ENCODE data around the gene FRMD4A.

Gene FRMD4A

DNA sequence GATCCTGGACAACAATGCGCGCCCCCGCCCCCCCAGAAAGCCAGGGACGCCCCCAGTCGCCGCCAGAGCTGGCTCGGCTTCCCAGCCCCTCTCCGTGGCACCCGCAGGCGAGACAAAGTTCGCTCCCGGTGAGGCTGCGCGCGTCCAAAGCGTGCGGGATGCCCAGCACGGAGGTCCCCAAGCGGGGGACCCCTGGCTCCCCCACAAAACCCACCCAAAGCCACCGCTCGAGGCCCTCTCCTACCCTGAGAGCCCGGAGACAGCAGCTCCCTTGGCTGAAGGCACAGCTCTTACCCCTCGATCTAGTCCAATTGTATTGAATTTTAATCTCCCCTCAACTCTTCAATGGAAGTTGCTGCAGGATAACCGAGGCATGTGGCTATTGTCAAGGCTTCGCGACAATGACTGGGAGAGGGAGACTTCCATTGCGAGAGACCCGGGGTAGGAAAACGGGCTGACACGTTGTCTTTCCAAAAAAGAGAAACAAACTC is 438.7 kb downstream of the FRMD4A start:
- H3K27ac ChIP-seq (replicated peaks; ENCODE audit: low read length): no peak overlapping the region
- H2BK5ac ChIP-seq (ENCODE audit: low read length): no peak overlapping the region
- peaks cover 11 to 29% of the 10 kb centered on the region in 2 donors for H3K4me1 ChIP-seq (ENCODE audit: control insufficient read depth in 2 of 2, insufficient read depth in 1 of 2, low read depth in 1 of 2, low read length in 2 of 2)
- no peak overlapping the region for H2BK12ac ChIP-seq (ENCODE audit: low read length)
- H2AFZ ChIP-seq (ENCODE audit: low read length): peak overlapping the region; percentile 92
- no peak overlapping the region for H4K8ac ChIP-seq (ENCODE audit: low read depth, low read length)
- no CpG with 5 or more reads among the region's 30 CpGs for WGBS, 2 donors (ENCODE audit: extremely low coverage in 2 of 2, insufficient read length in 2 of 2, insufficient replicate concordance in 1 of 2)
- no peak overlapping the region for H2AK5ac ChIP-seq (ENCODE audit: low read depth, low read length)
- no peak overlapping the region for H4K91ac ChIP-seq (ENCODE audit: low read depth, low read length, poor library complexity)
- H3K9me3 ChIP-seq (replicated peaks in 1 of 2; ENCODE audit: control insufficient read depth in 2 of 2, insufficient read depth in 1 of 2, low read depth in 1 of 2, low read length in 2 of 2): no peaks in the 10 kb centered on the region
- H3K4ac ChIP-seq (ENCODE audit: low read length): peak overlapping the region; percentile 79
- H3K9ac ChIP-seq (ENCODE audit: low read depth, low read length, poor library complexity): peak overlapping the region; percentile 78
- H3K23ac ChIP-seq (ENCODE audit: low read depth, low read length, poor library complexity): no peak overlapping the region
- H3K18ac ChIP-seq (ENCODE audit: low read length): peak overlapping the region; percentile 96
- peaks cover 0 to 13% of the 10 kb centered on the region in 2 donors for H3K36me3 ChIP-seq (replicated peaks in 1 of 2; ENCODE audit: control insufficient read depth in 2 of 2, insufficient read depth in 2 of 2, low read length in 2 of 2)
- no peak overlapping the region for H3K14ac ChIP-seq (ENCODE audit: low read length)
- peak overlapping the region; percentile 78 for H3K4me2 ChIP-seq (ENCODE audit: insufficient read depth, low read length, poor library complexity, severe bottlenecking)
- H3K27me3 ChIP-seq (ENCODE audit: control insufficient read depth in 3 of 3, insufficient read depth in 3 of 3, low read depth in 1 of 3, low read length in 3 of 3): no peaks in the 10 kb centered on the region
- H2BK120ac ChIP-seq (ENCODE audit: low read depth, low read length): peak overlapping the region; percentile 72
- peak overlapping the region; percentile 70 to 77 for H3K4me3 ChIP-seq (ENCODE audit: low read length in 2 of 2)
- no peak overlapping the region for H2BK15ac ChIP-seq (ENCODE audit: low read length)
- peak; percentile 31 for DNase-seq (ENCODE audit: low spot score)
- H3K79me1 ChIP-seq (ENCODE audit: low read depth, low read length): peaks cover 2% of the 10 kb centered on the region

- peak overlapping the region; percentile 78 for H3K9ac ChIP-seq (ENCODE audit: low read depth, low read length, poor library complexity)
- H3K4me1 ChIP-seq (ENCODE audit: control insufficient read depth in 2 of 2, insufficient read depth in 1 of 2, low read depth in 1 of 2, low read length in 2 of 2): peaks cover 11 to 29% of the 10 kb centered on the region in 2 donors
- H3K36me3 ChIP-seq (replicated peaks in 1 of 2; ENCODE audit: control insufficient read depth in 2 of 2, insufficient read depth in 2 of 2, low read length in 2 of 2): peaks cover 0 to 19% of the 10 kb centered on the region in 2 donors
- no peaks in the 10 kb centered on the region for H3K27me3 ChIP-seq (ENCODE audit: control insufficient read depth in 3 of 3, insufficient read depth in 3 of 3, low read depth in 1 of 3, low read length in 3 of 3)
- H3K79me1 ChIP-seq (ENCODE audit: low read depth, low read length): peaks cover 4% of the 10 kb centered on the region
- H3K9me3 ChIP-seq (replicated peaks in 1 of 2; ENCODE audit: control insufficient read depth in 2 of 2, insufficient read depth in 1 of 2, low read depth in 1 of 2, low read length in 2 of 2): no peaks in the 10 kb centered on the region
- peak overlapping the region; percentile 92 for H2AFZ ChIP-seq (ENCODE audit: low read length)
- H3K18ac ChIP-seq (ENCODE audit: low read length): peak overlapping the region; percentile 96
- no CpG with 5 or more reads among the region's 87 CpGs for WGBS, 2 donors (ENCODE audit: extremely low coverage in 2 of 2, insufficient read length in 2 of 2, insufficient replicate concordance in 1 of 2)
- peak overlapping the region; percentile 11 for H2BK15ac ChIP-seq (ENCODE audit: low read length)
- H4K8ac ChIP-seq (ENCODE audit: low read depth, low read length): no peak overlapping the region
- H4K91ac ChIP-seq (ENCODE audit: low read depth, low read length, poor library complexity): no peak overlapping the region
- no peak overlapping the region for H3K14ac ChIP-seq (ENCODE audit: low read length)
- peak overlapping the region; percentile 20 for H3K27ac ChIP-seq (replicated peaks; ENCODE audit: low read length)
- DNase-seq (ENCODE audit: low spot score): peak; percentile 36
- H3K4ac ChIP-seq (ENCODE audit: low read length): peak overlapping the region; percentile 79
- no peak overlapping the region for H2BK12ac ChIP-seq (ENCODE audit: low read length)
- H3K23ac ChIP-seq (ENCODE audit: low read depth, low read length, poor library complexity): no peak overlapping the region
- H2BK120ac ChIP-seq (ENCODE audit: low read depth, low read length): peak overlapping the region; percentile 72
- H3K4me3 ChIP-seq (ENCODE audit: low read length in 2 of 2): peak overlapping the region; percentile 70 to 77
- no peak overlapping the region for H2BK5ac ChIP-seq (ENCODE audit: low read length)
- H2AK5ac ChIP-seq (ENCODE audit: low read depth, low read length): no peak overlapping the region
- H3K4me2 ChIP-seq (ENCODE audit: insufficient read depth, low read length, poor library complexity, severe bottlenecking): peak overlapping the region; percentile 78
These were observed 439.4 kb downstream of the FRMD4A start for GRCh38 chr10:13891128-13892000.

DNA sequence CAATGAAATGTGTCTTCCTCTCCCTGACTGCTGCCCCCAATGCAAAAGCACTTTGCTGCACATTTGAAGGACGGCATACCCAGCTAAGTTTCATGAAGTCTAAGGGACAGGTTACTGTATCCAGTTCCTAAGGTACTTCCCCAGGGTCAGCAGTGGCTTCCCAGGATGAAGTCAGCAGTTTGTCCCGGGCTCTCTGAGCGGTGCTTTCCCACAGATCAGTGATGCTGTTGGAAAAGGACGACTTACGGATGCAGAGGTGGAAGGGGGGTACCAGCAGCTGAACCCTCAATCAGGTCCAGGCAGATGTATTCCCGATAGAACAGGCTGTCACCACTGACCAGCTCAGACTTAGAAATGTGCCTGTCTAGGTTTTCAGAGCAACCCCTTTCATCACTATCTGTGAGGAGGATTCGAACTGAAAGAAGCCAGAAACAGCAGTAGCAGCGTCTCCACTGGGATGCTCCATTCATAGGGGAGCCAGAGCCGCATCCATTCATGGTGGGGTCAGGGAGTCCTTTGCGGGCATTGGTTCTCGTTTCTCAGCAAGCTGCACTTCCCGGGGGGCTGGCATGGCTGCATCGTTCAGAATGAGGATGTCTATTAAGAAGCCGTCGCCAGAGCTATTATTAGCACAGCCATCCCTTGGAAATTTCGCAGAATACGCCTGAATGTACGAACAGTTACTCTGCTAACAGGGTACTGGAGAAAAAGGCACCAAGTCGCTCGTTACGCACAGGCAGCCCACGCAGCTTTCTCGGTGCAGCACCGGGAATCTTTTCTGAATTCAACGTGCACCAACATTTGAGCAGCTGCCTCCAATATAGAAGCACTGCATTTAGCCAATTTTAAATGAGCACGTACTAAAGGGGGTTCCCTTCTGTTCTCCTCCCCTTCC is 440.2 kb downstream of the FRMD4A start:
- Histone ChIP-seq H3K14ac (ENCODE audit: low read length) (no peak overlapping the region), H3K4me1 (ENCODE audit: control insufficient read depth in 2 of 2, insufficient read depth in 1 of 2, low read depth in 1 of 2, low read length in 2 of 2) (peaks cover 17 to 29% of the 10 kb centered on the region in 2 donors), H2BK15ac (ENCODE audit: low read length) (peak overlapping the region; percentile 11), H2AK5ac (ENCODE audit: low read depth, low read length) (no peak overlapping the region), H3K27me3 (ENCODE audit: control insufficient read depth in 3 of 3, insufficient read depth in 3 of 3, low read depth in 1 of 3, low read length in 3 of 3) (no peaks in the 10 kb centered on the region), H3K9me3 (replicated peaks in 1 of 2; ENCODE audit: control insufficient read depth in 2 of 2, insufficient read depth in 1 of 2, low read depth in 1 of 2, low read length in 2 of 2) (no peaks in the 10 kb centered on the region), H3K4me2 (ENCODE audit: insufficient read depth, low read length, poor library complexity, severe bottlenecking) (peak overlapping the region; percentile 78), H2BK12ac (ENCODE audit: low read length) (no peak overlapping the region), H2AFZ (ENCODE audit: low read length) (peak overlapping the region; percentile 81), H4K8ac (ENCODE audit: low read depth, low read length) (no peak overlapping the region), H3K27ac (replicated peaks; ENCODE audit: low read length) (peak overlapping the region; percentile 20), H3K4me3 (ENCODE audit: low read length in 2 of 2) (peak overlapping the region; percentile 70 to 77), H2BK5ac (ENCODE audit: low read length) (no peak overlapping the region), H3K23ac (ENCODE audit: low read depth, low read length, poor library complexity) (no peak overlapping the region), H3K4ac (ENCODE audit: low read length) (no peak overlapping the region), H4K91ac (ENCODE audit: low read depth, low read length, poor library complexity) (no peak overlapping the region), H2BK120ac (ENCODE audit: low read depth, low read length) (no peak overlapping the region), H3K18ac (ENCODE audit: low read length) (peak overlapping the region; percentile 54), H3K79me1 (ENCODE audit: low read depth, low read length) (peaks cover 6% of the 10 kb centered on the region), H3K9ac (ENCODE audit: low read depth, low read length, poor library complexity) (no peak overlapping the region), H3K36me3 (replicated peaks in 1 of 2; ENCODE audit: control insufficient read depth in 2 of 2, insufficient read depth in 2 of 2, low read length in 2 of 2) (peaks cover 0 to 23% of the 10 kb centered on the region in 2 donors)
- WGBS, 2 donors (ENCODE audit: extremely low coverage in 2 of 2, insufficient read length in 2 of 2, insufficient replicate concordance in 1 of 2): no CpG with 5 or more reads among the region's 26 CpGs
- peak; percentile 30 for DNase-seq (ENCODE audit: low spot score)

Data from neuronal stem cell (in vitro differentiated cells).